SJCRH30 (cell line): Measurements from ENCODE around the gene C16orf74. TPM values are rescaled to one million over a fixed set of nuclear protein-coding genes. Genes with fewer than 3 reads are reported as not detected.

ENCODE experiments used
- DNase-seq, 2 experiments: peaks; one replicate each; pipeline ENCODE4 v3.0.0-alpha.2; 2015 to 2020
- H3K27ac ChIP-seq: fragments of 250-450 bp; sonication (Bioruptor Pico); 2 replicates; pipeline ENCODE4 v1.5.1; 2020; ENCODE audit warnings: mild to moderate bottlenecking, moderate library complexity
- H3K27me3 ChIP-seq: fragments of 250-450 bp; sonication (Bioruptor Pico); 2 replicates; pipeline ENCODE4 v1.5.1; 2020; ENCODE audit warnings: mild to moderate bottlenecking, moderate library complexity
- H3K36me3 ChIP-seq: fragments of 250-450 bp; sonication (Bioruptor Pico); 2 replicates; pipeline ENCODE4 v1.5.1; 2020; ENCODE audit warnings: mild to moderate bottlenecking, moderate library complexity
- H3K4me1 ChIP-seq: fragments of 250-450 bp; sonication (Bioruptor Pico); 2 replicates; pipeline ENCODE4 v1.5.1; 2020; ENCODE audit warnings: mild to moderate bottlenecking, moderate library complexity
- H3K4me3 ChIP-seq: fragments of 250-450 bp; sonication (Bioruptor Pico); 2 replicates; pipeline ENCODE4 v1.5.1; 2020; ENCODE audit warnings: mild to moderate bottlenecking, moderate library complexity
- H3K9me3 ChIP-seq: fragments of 250-450 bp; sonication (Bioruptor Pico); replicated peaks from 2 replicates; pipeline ENCODE4 v1.5.1; 2020; ENCODE audit warnings: mild to moderate bottlenecking, moderate library complexity
- total RNA-seq: library from RNA; depleted of rRNA; stranded (reverse); fragments of >200 nt; shearing (Covaris generic); gene quantifications from 2 replicates; pipeline ENCODE4 v1.2.3, GENCODE V29; 2014

The C16orf74 gene
- total RNA-seq, 1 experiment from 2014 or later, result 1.1 TPM

DNA sequence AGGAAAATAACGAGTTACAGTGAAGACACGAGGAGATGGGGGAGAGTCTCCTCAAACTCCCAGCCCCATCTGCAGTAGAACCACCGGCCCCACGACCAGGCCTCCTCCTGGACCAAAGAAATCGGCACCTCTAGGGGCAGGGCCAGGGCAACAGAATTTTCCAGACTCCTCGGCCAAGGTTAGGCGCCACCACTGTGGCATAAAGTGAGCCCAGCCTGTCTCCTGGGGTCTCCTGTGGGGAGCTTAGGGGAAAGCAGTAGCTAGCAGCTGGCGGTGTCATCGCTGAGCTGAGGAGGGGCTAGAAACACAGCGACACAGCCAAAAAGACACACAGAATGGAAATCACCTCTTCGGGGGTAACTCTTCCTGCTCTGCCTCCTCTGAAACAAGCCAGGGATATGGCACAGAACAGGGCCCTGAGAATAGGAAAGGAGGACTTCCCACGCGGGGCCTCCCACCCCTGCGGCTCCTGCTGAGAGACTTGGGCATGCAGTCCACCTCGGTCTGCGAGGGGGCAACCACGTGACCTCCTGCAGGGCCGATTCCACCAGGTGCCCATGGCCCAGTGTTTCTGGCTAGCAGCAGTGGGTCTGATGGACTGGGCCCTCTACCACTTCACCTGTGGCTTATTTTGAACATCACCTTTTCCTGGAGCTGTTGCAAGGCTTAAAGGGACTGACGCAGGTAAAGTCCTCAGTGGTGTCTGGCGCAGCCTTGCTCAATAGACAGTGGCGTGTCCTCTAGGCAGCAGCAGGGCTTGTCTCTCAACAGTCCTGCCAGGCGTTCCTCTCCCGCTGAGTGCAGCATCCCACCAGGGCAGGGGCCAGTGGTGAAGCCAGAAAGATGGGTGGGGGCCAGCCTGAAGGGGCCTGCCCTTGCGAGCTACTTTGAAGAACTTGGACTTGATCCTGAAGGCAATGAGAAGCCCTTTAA lies 55.4 kb downstream of the C16orf74 start:
- Histone ChIP-seq H3K36me3 (no peaks in the 10 kb centered on the region), H3K27ac (no peak overlapping the region), H3K27me3 (no peaks in the 10 kb centered on the region), H3K4me3 (no peak overlapping the region), H3K9me3 (no peaks in the 10 kb centered on the region), H3K4me1 (peaks cover 14% of the 10 kb centered on the region)
- no peak for DNase-seq

DNA sequence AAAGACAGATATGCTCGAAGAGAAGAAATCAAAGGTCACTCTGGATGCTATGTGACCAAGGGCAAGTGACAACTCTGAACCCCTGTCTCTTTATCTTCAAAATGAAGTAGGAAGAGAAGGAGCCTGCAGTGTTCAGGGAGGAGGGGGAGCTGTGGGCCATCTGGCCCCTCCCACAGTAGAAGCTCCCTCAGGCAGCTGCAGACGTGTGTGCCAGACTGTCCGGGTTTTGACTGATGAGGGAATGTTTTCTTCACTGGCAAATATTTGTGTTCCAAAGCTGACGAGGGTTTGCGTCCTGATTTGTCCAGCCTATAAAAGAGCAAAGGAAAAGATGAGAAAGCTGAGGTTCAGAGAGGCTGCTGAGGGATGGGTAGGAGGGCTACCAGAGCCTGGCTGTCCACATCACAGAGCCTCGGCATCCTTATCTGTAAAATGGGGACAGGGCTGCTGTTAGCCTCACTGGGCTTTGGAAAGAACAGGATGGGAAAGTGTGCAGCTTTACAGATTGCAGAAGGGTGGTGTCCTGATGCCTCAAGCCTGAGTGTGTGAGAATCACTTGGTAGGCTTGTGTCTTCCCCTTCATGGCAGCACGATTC lies 60.3 kb downstream of the C16orf74 start:
- peak; percentile 38 to 53 for DNase-seq
- Histone ChIP-seq H3K4me1 (peaks cover 11% of the 10 kb centered on the region), H3K36me3 (no peaks in the 10 kb centered on the region), H3K27ac (no peak overlapping the region), H3K4me3 (no peak overlapping the region), H3K27me3 (no peaks in the 10 kb centered on the region), H3K9me3 (no peaks in the 10 kb centered on the region)

DNA sequence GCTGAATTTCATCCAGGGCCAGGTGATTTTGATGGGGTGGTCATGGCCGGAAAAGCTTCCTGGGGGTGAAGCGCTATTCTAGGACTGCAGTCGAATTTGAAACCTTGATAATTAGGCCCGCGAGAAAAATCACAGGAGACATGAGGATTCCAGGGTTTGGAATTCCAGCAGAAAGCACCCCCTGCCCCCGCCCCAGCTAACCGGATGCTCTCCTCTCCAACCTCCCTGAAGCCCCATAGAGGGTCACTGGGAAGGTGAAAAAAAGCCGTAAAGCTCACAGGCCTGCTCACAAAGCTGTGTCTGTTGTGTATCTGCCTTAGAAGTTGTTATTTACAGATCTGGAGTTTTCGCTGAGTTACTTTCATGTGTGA lies 61.0 kb downstream of the C16orf74 start:
- Histone ChIP-seq H3K9me3 (no peaks in the 10 kb centered on the region), H3K27ac (no peak overlapping the region), H3K27me3 (no peaks in the 10 kb centered on the region), H3K4me3 (no peak overlapping the region), H3K4me1 (peaks cover 11% of the 10 kb centered on the region), H3K36me3 (no peaks in the 10 kb centered on the region)
- no peak for DNase-seq

DNA sequence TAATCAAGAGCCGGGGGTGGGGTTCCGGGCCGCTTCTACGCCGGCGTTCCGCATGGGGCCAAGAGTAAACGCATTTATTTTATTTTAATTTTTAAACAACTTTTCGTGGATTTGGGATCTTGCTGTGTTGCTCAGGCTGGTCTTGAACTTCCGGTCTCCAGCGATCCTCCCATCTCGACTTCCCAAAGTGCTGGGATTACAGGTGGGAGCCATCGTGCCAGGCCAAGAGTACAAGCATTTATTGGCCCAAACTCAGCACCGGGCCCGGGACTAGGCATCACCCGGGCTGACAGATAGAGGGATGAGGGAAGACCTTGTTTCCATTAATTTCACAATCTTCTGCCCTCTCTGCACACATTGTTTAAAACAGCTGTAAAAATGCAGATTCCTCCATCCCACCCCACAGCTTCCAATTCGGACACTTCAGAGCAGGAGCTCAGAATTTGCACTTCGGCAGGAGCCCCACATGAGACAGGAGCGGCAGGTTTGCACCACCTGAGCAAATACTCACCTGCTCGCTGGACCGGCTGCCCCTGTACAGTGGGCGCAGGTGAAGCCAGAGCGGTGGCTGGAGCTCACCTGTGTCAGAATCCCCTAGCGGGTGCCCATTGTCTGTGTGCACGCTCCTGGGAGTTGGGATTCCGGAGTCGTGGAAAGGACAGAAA lies 61.5 kb downstream of the C16orf74 start:
- Histone ChIP-seq H3K9me3 (no peaks in the 10 kb centered on the region), H3K36me3 (peaks cover 2% of the 10 kb centered on the region; the same call in 1 of the 2 replicates), H3K4me1 (peaks cover 11% of the 10 kb centered on the region), H3K27me3 (no peaks in the 10 kb centered on the region), H3K27ac (0 out of 2 replicates have a peak overlapping the region, but pooled peaks have one; percentile 33), H3K4me3 (peak overlapping the region; percentile 86)
- no peak for DNase-seq

DNA sequence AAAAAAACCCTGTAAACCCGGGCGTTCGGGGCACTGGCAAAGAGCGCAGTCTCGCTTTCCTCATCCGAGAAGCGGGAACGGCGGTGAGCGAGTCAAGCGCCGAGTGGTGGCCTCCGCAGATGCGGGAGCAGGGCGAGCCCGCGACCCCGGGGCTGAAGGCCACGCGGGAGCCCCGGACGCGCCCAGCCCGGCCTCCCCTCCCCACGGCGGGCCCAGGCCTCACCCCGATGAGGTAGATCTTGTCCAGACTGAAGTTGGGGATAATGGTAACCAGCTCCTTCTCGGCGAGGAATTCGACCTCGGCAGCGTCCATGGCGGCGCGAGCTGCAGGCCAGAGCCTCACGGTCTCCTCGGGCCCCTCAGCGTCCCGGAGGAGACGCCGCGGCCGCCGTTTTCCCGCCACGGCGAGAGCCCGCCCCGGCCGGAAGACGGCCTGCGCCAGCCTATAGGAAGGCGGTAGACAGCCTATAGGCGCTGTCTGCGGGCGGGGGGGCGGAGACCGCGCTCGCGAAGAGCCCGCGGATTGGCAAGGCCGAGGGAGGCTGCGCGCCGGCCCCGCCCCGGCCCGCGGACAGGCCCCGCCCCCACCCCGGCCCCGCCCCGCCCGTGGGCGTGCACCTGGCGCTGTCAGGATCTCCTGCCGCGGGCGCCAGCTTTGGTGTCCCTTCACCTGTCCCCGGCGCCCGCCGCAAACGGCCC lies 62.2 kb downstream of the C16orf74 start, which contains the start of gene GINS2:
GINS2 (minus strand) TSS at position 369 of the 699 bp plus-strand sequence; CDS start at position 313, 56 bp downstream.
- DNase-seq, result peak; percentile 88 to 91
- peaks cover 11% of the 10 kb centered on the region for H3K4me1 ChIP-seq
- no peaks in the 10 kb centered on the region for H3K9me3 ChIP-seq
- peaks cover 4% of the 10 kb centered on the region for H3K36me3 ChIP-seq
- H3K27me3 ChIP-seq, result no peaks in the 10 kb centered on the region
- peak within 1 kb of the TSS; percentile 88 for H3K27ac ChIP-seq
- peak within 1 kb of the TSS; percentile 86 for H3K4me3 ChIP-seq

DNA sequence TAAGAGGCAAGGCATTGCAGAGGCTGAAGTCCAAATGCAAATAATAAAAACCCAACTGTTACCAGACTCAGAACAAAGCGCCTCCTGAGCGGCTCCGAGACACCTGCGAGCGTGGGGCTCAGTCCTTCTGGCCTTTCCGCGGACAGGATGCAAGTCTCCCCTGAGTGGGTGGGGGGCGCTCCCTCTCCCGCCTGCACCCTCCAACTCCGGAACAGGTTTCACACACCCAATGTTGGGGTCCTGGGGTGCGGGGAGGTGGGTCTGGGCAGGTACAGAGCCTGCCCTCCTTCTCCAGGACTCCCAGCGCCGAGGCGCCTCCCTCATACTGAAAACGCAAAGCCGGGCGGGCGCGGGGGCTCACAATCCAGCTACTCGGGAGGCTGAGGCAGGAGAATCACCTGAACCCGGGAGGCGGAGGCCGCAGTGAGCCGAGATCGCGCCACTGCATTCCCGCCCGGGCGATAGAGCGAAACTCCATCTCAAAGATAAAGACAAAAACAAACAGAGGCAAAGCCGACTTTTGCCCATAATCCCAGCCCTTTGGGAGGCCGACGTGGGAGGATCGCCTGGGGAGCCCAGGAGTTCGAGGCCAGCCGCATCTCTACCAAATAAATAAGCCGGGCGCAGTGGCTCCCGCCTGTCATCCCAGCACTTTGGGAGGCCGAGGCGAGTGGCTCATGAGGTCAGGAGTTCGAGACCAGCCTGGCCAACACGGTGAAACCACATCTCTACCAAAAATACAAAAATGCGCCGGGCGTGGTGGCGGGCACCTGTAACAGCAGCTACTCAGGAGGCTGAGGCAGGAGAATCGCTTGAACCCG lies 63.0 kb downstream of the C16orf74 start:
- no peaks in the 10 kb centered on the region for H3K9me3 ChIP-seq
- H3K27ac ChIP-seq, result peak overlapping the region; percentile 88
- H3K4me1 ChIP-seq, result peaks cover 11% of the 10 kb centered on the region
- H3K27me3 ChIP-seq, result no peaks in the 10 kb centered on the region
- H3K4me3 ChIP-seq, result peak overlapping the region; percentile 86
- peaks cover 6% of the 10 kb centered on the region for H3K36me3 ChIP-seq
- no peak for DNase-seq

DNA sequence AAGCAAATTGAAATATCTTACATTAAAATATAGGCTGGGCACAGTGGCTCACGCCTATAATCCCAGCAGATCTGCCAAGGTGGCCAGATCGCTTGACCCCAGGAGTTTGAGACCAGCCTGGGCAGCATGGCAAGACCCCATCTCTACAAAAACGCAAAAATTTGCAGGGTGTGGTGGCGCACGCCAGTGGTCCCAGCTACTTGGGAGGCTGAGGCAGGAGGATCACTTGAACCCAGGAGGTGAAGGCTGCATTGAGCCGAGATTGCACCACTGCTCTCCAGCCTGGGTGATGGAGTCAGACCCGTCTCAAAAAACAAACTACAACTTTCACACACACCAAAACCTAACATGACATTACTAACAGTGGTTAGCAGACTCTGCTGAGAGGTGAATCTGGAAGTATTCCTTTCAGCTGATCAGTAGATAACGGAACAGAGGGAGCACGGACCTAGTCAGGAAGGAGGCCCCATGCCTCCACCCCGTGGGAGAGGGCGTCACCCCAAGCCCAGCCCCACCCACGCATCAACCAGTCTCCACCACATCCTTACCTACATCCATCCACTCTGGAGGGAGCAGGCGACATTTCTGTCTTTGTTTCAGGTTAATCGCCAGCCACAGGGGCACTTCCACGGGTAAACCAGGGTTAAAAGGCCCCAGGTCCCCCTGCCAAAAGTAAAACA lies 63.8 kb downstream of the C16orf74 start:
- H3K27ac ChIP-seq, result no peak overlapping the region
- no peak for DNase-seq

DNA sequence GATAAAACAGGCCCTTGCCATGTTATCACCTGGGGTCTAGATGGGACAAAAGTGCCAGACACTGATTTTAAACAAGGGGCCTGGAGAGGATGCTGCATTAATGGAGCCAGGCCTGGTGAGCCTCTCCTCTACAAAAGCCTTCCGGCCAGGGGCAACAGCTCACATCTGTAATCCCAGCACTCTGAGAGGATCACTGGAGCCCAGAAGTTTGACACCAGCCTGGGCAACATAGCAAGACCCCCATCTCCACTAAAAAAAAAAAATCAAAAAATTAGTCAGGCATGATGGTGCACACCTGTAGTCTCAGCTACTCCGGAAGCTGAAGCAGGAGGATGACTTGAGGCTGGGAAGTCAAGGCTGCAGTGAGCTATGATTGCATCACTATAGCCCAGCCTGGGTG lies 65.6 kb downstream of the C16orf74 start:
- H3K27ac ChIP-seq, result no peak overlapping the region
- no peaks in the 10 kb centered on the region for H3K9me3 ChIP-seq
- peaks cover 11% of the 10 kb centered on the region for H3K4me1 ChIP-seq
- peaks cover 14% of the 10 kb centered on the region for H3K36me3 ChIP-seq
- DNase-seq, result no peak
- no peaks in the 10 kb centered on the region for H3K27me3 ChIP-seq
- no peak overlapping the region for H3K4me3 ChIP-seq

More for the DNA sequence above, 63.8 kb downstream of the C16orf74 start:
- H3K4me3 ChIP-seq, result no peak overlapping the region
- peaks cover 11% of the 10 kb centered on the region for H3K4me1 ChIP-seq
- no peaks in the 10 kb centered on the region for H3K27me3 ChIP-seq
- no peaks in the 10 kb centered on the region for H3K9me3 ChIP-seq
- peaks cover 6% of the 10 kb centered on the region for H3K36me3 ChIP-seq

DNA sequence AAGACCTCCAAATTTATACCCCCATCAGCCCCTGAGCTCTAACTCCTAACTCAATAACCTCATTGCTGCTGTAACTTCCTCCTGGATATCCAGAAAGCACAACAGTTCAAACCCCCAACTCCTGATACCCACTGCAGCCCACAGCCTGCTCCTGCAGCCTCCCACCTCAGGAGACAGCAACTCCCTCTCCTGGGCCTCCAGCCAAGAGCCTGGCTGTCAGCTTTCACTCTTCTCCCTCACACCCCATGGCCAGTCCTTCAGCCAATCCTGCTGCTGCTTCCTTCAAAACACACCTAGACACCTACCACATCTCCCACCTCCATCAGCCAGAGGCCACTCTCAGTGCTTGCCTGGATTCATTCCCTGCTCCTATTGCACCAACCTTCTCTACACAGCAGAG lies 67.5 kb downstream of the C16orf74 start:
- Histone ChIP-seq H3K4me3 (no peak overlapping the region), H3K27ac (no peak overlapping the region), H3K4me1 (no peaks in the 10 kb centered on the region), H3K36me3 (peaks cover 15% of the 10 kb centered on the region), H3K9me3 (no peaks in the 10 kb centered on the region), H3K27me3 (no peaks in the 10 kb centered on the region)
- no peak for DNase-seq

DNA sequence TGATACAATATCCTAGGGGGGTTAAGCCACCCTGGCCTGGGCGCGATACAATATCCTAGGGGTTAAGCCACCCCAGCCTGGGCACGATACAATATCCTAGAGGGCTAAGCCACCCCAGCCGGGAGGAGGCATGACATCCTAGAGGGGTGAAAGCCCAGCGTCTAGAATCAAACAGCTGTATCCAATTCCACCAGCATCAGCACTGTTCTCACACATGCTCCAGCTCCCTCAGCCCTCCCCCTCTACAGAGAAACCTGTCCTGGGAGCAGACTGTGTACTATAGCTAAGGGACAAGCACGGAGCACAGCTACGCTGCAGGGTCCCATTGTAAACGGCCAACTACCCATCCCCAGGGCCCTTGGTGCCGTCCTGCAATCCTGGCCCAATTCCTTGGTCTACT lies 68.4 kb downstream of the C16orf74 start:
- no peak for DNase-seq
- H3K9me3 ChIP-seq, result no peaks in the 10 kb centered on the region
- H3K4me3 ChIP-seq, result no peak overlapping the region
- H3K27ac ChIP-seq, result no peak overlapping the region
- peaks cover 23% of the 10 kb centered on the region for H3K36me3 ChIP-seq
- H3K4me1 ChIP-seq, result no peaks in the 10 kb centered on the region
- H3K27me3 ChIP-seq, result no peaks in the 10 kb centered on the region

DNA sequence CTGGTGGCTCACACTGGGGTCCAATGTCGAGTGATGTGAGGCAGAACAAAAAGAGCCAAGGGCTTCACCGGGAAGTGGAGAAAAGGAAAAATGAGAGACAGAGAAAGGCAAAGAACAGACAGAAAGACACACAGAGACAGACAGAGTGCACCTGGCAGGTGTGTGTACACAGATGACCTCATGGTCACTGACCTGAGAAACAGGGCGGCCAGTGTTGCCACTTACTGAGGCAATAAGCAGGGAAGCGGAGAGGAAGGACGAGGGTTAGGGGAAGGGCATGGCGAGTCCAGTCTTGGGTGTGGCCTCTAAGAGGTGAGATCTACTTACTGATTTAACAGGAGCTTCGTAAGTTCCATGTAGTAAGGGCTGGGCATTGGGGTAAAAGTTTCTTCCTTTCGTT lies 69.6 kb downstream of the C16orf74 start:
- no peak overlapping the region for H3K4me3 ChIP-seq
- no peak overlapping the region for H3K27ac ChIP-seq
- no peaks in the 10 kb centered on the region for H3K27me3 ChIP-seq
- no peaks in the 10 kb centered on the region for H3K4me1 ChIP-seq
- no peak for DNase-seq
- no peaks in the 10 kb centered on the region for H3K9me3 ChIP-seq
- H3K36me3 ChIP-seq, result peaks cover 28% of the 10 kb centered on the region

DNA sequence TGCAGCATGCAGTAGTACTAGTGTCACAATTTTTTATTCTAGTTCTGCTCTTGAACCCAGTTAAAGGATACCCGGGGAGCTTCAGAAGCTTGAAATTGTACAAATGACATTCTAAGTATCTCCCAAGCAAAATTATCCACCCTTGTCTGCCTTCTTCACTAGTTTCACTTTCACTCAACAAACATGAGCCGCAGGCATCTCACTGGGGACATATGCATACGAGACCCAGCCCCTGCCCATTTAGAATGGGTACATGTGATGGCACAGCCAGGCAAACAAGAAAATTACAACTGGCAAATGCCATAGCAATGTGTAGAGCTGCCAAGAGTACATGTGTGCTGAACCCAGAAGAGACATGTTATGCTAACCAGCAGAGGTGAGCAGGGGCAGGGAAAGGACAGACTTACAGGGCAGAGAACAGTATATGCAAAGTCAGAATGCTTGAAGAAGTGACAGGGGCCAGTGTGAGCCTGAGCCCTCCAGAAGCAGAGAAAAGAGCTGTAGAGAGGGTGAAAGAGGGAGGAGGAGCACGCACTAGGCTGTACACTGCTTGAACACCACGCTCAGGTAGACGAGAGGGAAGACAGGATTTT lies 70.4 kb downstream of the C16orf74 start:
- Histone ChIP-seq H3K36me3 (peaks cover 33% of the 10 kb centered on the region), H3K27me3 (no peaks in the 10 kb centered on the region), H3K4me1 (no peaks in the 10 kb centered on the region), H3K27ac (no peak overlapping the region), H3K4me3 (no peak overlapping the region), H3K9me3 (no peaks in the 10 kb centered on the region)
- no peak for DNase-seq

DNA sequence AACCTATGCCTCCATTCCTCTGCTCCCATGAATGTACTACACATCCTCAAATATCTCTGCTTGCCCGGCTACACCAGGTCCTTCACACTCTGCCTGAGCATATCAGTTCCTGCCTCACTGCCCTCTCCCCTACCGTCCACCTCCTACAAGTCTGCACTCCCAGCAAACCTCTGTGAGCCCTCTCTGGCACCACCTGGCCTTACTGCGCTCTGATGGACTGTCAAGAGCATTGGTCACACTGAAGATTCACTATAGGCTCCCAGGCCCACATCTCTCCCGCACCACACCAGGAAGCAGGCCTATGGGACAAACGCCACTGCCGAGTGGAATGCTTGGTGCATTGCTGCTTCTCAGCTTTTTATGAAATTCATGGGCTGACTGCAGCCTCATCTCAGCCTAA lies 71.0 kb downstream of the C16orf74 start:
- Histone ChIP-seq H3K27me3 (no peaks in the 10 kb centered on the region), H3K27ac (no peak overlapping the region), H3K36me3 (peaks cover 39% of the 10 kb centered on the region), H3K4me3 (no peak overlapping the region), H3K4me1 (no peaks in the 10 kb centered on the region), H3K9me3 (no peaks in the 10 kb centered on the region)
- DNase-seq, result no peak
